Neural cell (in vitro differentiated cells): Measurements from ENCODE around the gene AKIRIN2. TPM values are rescaled to one million over a fixed set of nuclear protein-coding genes. Genes with fewer than 3 reads are reported as not detected.
"Not testable (repeated sequence)": the region's sequence is repeated elsewhere in the genome, so short reads cannot be mapped to it uniquely, and the experiment has no call there.

Experiments used
- H2AFZ ChIP-seq: fragments of 200-600, 300-800 bp; sonication (generic), shearing (Covaris generic); 2 replicates; pipeline ENCODE4 v1.6.0; 2014; ENCODE audit warnings: low read depth, mild to moderate bottlenecking, antibody characterized with exemption, low read length, moderate library complexity
- H3F3A ChIP-seq: fragments of 200-600 bp; shearing (Covaris generic); 2 replicates; pipeline ENCODE4 v1.6.1; 2016; ENCODE audit warnings: mild to moderate bottlenecking, moderate library complexity, mixed read lengths, antibody characterized with exemption, low read length; ENCODE audit not compliant: insufficient read depth, poor library complexity, severe bottlenecking
- H3K27ac ChIP-seq: fragments of 200-600, 300-800 bp; sonication (generic), shearing (Covaris generic); 2 replicates; pipeline ENCODE4 v1.5.1; 2014; ENCODE audit warnings: mild to moderate bottlenecking, low read length, moderate library complexity
- H3K27me3 ChIP-seq: fragments of 300-800, 200-600 bp; sonication (generic), shearing (Covaris generic); 2 replicates; pipeline ENCODE4 v1.6.0; 2014; ENCODE audit warnings: mild to moderate bottlenecking, low read depth, low read length, moderate library complexity; ENCODE audit not compliant: insufficient read depth
- H3K36me3 ChIP-seq: fragments of 300-800, 200-600 bp; sonication (generic), shearing (Covaris generic); 2 replicates; pipeline ENCODE4 v1.5.1; 2014; ENCODE audit warnings: mild to moderate bottlenecking, antibody characterized with exemption, low read length, moderate library complexity; ENCODE audit not compliant: insufficient read depth
- H3K4me2 ChIP-seq: fragments of 300-800, 200-600 bp; sonication (generic), shearing (Covaris generic); 2 replicates; pipeline ENCODE4 v1.6.0; 2014; ENCODE audit warnings: mild to moderate bottlenecking, low read length
- H3K4me3 ChIP-seq: fragments of 300-800, 200-600 bp; sonication (generic), shearing (Covaris generic); 2 replicates; pipeline ENCODE4 v1.5.1; 2014; ENCODE audit warnings: mild to moderate bottlenecking, low read length, moderate library complexity
- H3K79me2 ChIP-seq: fragments of 200-600 bp; shearing (Covaris generic); replicated peaks from 2 replicates; pipeline ENCODE4 v1.6.0; 2014; ENCODE audit warnings: mild to moderate bottlenecking, low read length, moderate library complexity; ENCODE audit not compliant: insufficient read depth
- H3K9ac ChIP-seq: fragments of 300-800, 200-600 bp; sonication (generic), shearing (Covaris generic); 2 replicates; pipeline ENCODE4 v1.6.1; 2016; ENCODE audit warnings: mild to moderate bottlenecking, low read length, mixed read lengths
- H3K9me2 ChIP-seq: fragments of 200-600 bp; shearing (Covaris generic); 2 replicates; pipeline ENCODE4 v1.6.1; 2016; ENCODE audit warnings: mild to moderate bottlenecking, low read length, mixed read lengths; ENCODE audit not compliant: insufficient read depth
- H3K9me3 ChIP-seq: fragments of 200-600, 300-800 bp; sonication (generic), shearing (Covaris generic); 2 replicates; pipeline ENCODE4 v1.6.1; 2016; ENCODE audit warnings: mild to moderate bottlenecking, mixed run types, low read length, moderate library complexity, mixed read lengths
- H4K20me1 ChIP-seq: fragments of 200-600 bp; shearing (Covaris generic); 2 replicates; pipeline ENCODE4 v1.6.1; 2016; ENCODE audit warnings: mild to moderate bottlenecking, mixed run types; ENCODE audit not compliant: insufficient read depth
- CTCF ChIP-seq: fragments of 450-650 bp; IDR thresholded peaks from 2 replicates; pipeline ENCODE4 v1.5.1; 2014; ENCODE audit warnings: antibody characterized with exemption, mild to moderate bottlenecking, moderate library complexity; ENCODE audit not compliant: poor library complexity, severe bottlenecking
- EP300 ChIP-seq: fragments of 450-650 bp; conservative IDR thresholded peaks from 2 replicates; pipeline ENCODE4 v1.6.1; 2014; ENCODE audit warnings: antibody characterized with exemption, mild to moderate bottlenecking, moderate library complexity; ENCODE audit not compliant: poor library complexity, severe bottlenecking
- EZH2 ChIP-seq: fragments of 200-600, 300-800 bp; shearing (Covaris generic), sonication (generic); IDR thresholded peaks from 2 replicates; pipeline ENCODE4 v1.6.1; 2014; ENCODE audit warnings: antibody characterized with exemption, low read length, borderline replicate concordance, mild to moderate bottlenecking; ENCODE audit not compliant: insufficient read depth, poor library complexity, severe bottlenecking
- MXI1 ChIP-seq: fragments of 450-650 bp; conservative IDR thresholded peaks from 2 replicates; pipeline ENCODE4 v1.6.1; 2014; ENCODE audit warnings: antibody characterized with exemption, mild to moderate bottlenecking; ENCODE audit not compliant: poor library complexity, severe bottlenecking
- POLR2AphosphoS5 ChIP-seq: IDR thresholded peaks from 2 replicates; pipeline ENCODE4 v1.6.1; 2012
- RAD21 ChIP-seq: fragments of 450-650 bp; conservative IDR thresholded peaks from 2 replicates; pipeline ENCODE4 v1.6.1; 2014; ENCODE audit warnings: antibody characterized with exemption, mild to moderate bottlenecking, moderate library complexity
- REST ChIP-seq: IDR thresholded peaks from 2 replicates; pipeline ENCODE4 v1.6.1; 2012; ENCODE audit warnings: borderline replicate concordance
- SMC3 ChIP-seq: fragments of 450-650 bp; conservative IDR thresholded peaks from 2 replicates; pipeline ENCODE4 v1.6.1; 2014; ENCODE audit warnings: antibody characterized with exemption, mild to moderate bottlenecking, moderate library complexity; ENCODE audit not compliant: poor library complexity
- TAF1 ChIP-seq: IDR thresholded peaks from 2 replicates; pipeline ENCODE4 v1.6.1; 2012; ENCODE audit warnings: low read depth
- polyA plus RNA-seq: library from polyadenylated mRNA; depleted of rRNA; stranded (reverse); fragments of >200 nt; gene quantifications from 2 replicates; pipeline ENCODE4 v1.2.3, GENCODE V29; 2014

Gene AKIRIN2
- polyA plus RNA-seq, 1 donor from 2014 or later = 82.8 TPM

DNA sequence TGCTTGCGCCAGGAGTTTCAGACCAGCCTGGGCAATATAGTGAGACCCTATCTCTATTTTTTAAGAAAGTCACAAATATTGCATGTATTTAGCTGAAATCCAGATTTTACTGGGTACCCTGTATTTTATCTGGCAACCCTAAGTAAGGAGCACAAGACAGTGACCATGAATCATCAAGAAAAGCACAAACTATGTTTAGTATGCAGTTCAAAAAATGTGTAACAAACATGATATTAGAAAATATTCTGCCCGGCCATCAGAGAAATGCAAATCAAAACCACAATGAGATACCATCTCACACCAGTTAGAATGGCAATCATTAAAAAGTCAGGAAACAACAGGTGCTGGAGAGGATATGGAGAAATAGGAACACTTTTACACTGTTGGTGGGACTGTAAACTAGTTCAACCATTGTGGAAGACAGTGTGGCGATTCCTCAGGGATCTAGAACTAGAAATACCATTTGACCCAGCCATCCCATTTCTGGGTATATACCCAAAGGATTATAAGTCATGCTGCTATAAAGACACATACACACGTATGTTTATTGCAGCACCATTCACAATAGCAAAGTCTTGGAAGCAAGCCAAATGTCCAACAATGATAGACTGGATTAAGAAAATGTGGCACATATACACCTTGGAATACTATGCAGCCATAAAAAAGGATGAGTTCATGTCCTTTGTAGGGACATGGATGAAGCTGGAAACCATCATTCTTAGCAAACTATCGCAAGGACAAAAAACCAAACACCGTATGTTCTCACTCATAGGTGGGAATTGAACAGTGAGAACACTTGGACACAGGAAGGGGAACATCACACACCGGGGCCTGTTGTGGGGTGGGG is 6.8 kb upstream of the AKIRIN2 start:
- H3K4me3 ChIP-seq, H3K4me2 ChIP-seq, H2AFZ ChIP-seq, H3K79me2 ChIP-seq, H3F3A ChIP-seq, H3K27me3 ChIP-seq, H3K9me3 ChIP-seq, H3K9me2 ChIP-seq, H4K20me1 ChIP-seq, H3K27ac ChIP-seq, H3K9ac ChIP-seq, H3K36me3 ChIP-seq: not testable (repeated sequence)

DNA sequence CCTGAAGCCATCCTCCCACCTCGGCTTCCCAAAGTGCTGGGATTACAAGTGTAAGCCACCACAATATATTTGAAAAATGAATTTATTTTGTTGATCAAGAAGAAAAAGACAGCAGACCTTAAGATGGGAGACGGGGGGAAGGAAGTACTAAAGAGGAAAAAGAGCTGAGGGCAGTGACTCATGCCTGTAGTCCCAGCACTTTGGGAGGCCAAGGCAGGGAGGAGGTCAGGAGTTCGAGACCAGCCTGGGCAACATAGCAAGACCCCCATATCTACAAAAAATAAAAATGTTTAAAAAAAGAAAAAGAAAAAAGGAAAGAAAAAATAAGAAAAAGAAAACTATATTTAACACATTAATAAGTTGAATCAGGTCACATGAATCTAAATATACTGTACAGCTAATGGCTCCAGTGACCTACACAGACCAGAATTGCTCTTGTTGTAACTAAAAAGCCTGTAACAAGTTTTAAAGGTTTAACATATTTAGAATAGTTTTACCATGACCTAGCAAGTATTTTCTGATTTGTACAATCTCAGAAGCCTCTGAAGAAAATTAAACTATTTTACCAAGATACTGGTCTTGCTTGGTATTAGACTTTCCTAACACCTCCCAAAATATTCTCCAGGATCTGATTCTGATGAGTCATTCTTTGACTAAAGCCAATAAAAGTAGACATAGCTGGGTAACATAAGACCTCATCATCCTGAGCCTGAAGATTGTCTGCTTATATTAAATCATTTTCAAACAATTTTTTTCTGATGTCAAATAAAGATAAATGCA is 4.3 kb upstream of the AKIRIN2 start:
- H2AFZ ChIP-seq = no peak overlapping the region
- H3F3A ChIP-seq = no peaks in the 10 kb centered on the region
- no peaks in the 10 kb centered on the region for H3K9me3 ChIP-seq
- H3K4me2 ChIP-seq = no peak overlapping the region
- no peak for TF ChIP-seq CTCF
- TF ChIP-seq SMC3 = no peak
- TF ChIP-seq EP300 = no peak
- no peak for TF ChIP-seq RAD21
- TF ChIP-seq MXI1 = no peak
- TF ChIP-seq POLR2AphosphoS5 = no peak
- TF ChIP-seq EZH2 = no peak
- no peak for TF ChIP-seq TAF1
- no peak for TF ChIP-seq REST
- no peaks in the 10 kb centered on the region for H4K20me1 ChIP-seq
- no peaks in the 10 kb centered on the region for H3K27me3 ChIP-seq
- no peak overlapping the region for H3K4me3 ChIP-seq
- H3K9me2 ChIP-seq = no peaks in the 10 kb centered on the region
- peaks cover 6% of the 10 kb centered on the region for H3K79me2 ChIP-seq
- H3K36me3 ChIP-seq = no peaks in the 10 kb centered on the region
- no peak overlapping the region for H3K27ac ChIP-seq
- no peak overlapping the region for H3K9ac ChIP-seq
